GM12873 (cell line): ENCODE results near the gene EBF4.

ENCODE experiments used
- CTCF ChIP-seq: IDR thresholded peaks from 2 replicates; pipeline ENCODE4 v1.5.1; 2012; ENCODE audit warnings: low read depth, mild to moderate bottlenecking, moderate library complexity, low read length, control low read depth; ENCODE audit not compliant: insufficient read depth; ENCODE audit errors: missing control alignments

Gene EBF4

GRCh38 chr20:2780948-2781347 is 88.4 kb downstream of the EBF4 start:
- TF ChIP-seq CTCF: peak; percentile 23

GRCh38 chr20:2783908-2784566 is 91.5 kb downstream of the EBF4 start:
- no peak for TF ChIP-seq CTCF

GRCh38 chr20:2793471-2793870 is 100.9 kb downstream of the EBF4 start:
- no peak for TF ChIP-seq CTCF

- TF ChIP-seq CTCF: no peak
Observed at GRCh38 chr20:2794202-2794748, 101.7 kb downstream of the EBF4 start.

GRCh38 chr20:2794866-2795447 is 102.4 kb downstream of the EBF4 start:
- no peak for TF ChIP-seq CTCF

- TF ChIP-seq CTCF: no peak
Observed at GRCh38 chr20:2795451-2795850, 102.9 kb downstream of the EBF4 start.

- TF ChIP-seq CTCF: no peak
Observed at GRCh38 chr20:2796011-2796660, 103.6 kb downstream of the EBF4 start.
